ENCODE results near the gene TRIM24. TPM values are rescaled to one million over a fixed set of nuclear protein-coding genes. Genes with fewer than 3 reads are reported as not detected.
A peak's percentile ranks its signal among the peaks of the same experiment; 100 is the strongest.

TRIM24 gene
- total and polyA plus RNA-seq, 2 of the 13 experiments (the other 11 are each of a cell fraction or from before 2014, with no cell fraction given) = 100 to 106 TPM

GRCh38 chr7:138460649-138461607, 869 bp downstream of the TRIM24 start:
- no peak for DNase-seq (ENCODE audit: low spot score)
- H3K9me3 ChIP-seq (ENCODE audit: low read length) = no peaks in the 10 kb centered on the region
- WGBS (ENCODE audit: low lambda C conversion rate) = 1% methylated on average over 28 of the region's 84 CpGs
- peaks cover 65% of the 10 kb centered on the region for H3K79me2 ChIP-seq (ENCODE audit: insufficient read depth, low read length)
- ATAC-seq = peak; percentile 53
- no peak overlapping the region for H2AFZ ChIP-seq (ENCODE audit: low read length)
- intact Hi-C loops (cut with micrococcal nuclease; ENCODE audit: unreplicated experiment) = loop anchor here (1.0 to 10.0 kb wide), 9 partner anchors 61 to 459 kb away; partner anchors contain the start of gene CREB3L2
- no TSS peak for BruUV-seq (replicated peaks)
- H3K9ac ChIP-seq (ENCODE audit: insufficient read depth, low read depth, low read length) = peak overlapping the region; percentile 96
- peak overlapping the region; percentile 97 for H3K27ac ChIP-seq (ENCODE audit: extremely low read length, insufficient read depth, low read length)
- H3K36me3 ChIP-seq (replicated peaks in 1 of 2; ENCODE audit: control insufficient read depth in 1 of 2, insufficient read depth in 2 of 2, low read length in 2 of 2) = peaks cover 0 to 13% of the 10 kb centered on the region in 2 experiments; a peak in 1 of 5 replicates
- H3K4me3 ChIP-seq (replicated peaks in 1 of 3; ENCODE audit: insufficient read depth in 1 of 3, low read depth in 2 of 3, low read length in 3 of 3) = peak overlapping the region; percentile 96 to 100 (median 97)
- H3K4me1 ChIP-seq (ENCODE audit: insufficient read depth, low read length) = peaks cover 44% of the 10 kb centered on the region
- peak overlapping the region; percentile 84 for H3K4me2 ChIP-seq (ENCODE audit: low read depth, low read length)
- CTCF ChIA-PET (ENCODE audit: low intra/inter-chr PET ratio, low total read pairs) = no interaction called here
- H4K20me1 ChIP-seq (ENCODE audit: insufficient read depth, low read length) = peaks cover 34% of the 10 kb centered on the region
- FAIRE-seq = no peak
- in situ Hi-C loops (cut with HindIII; ENCODE audit: extremely low pct_ligation_motif_present, low pct_unique_long_range_greater_than_20kb) = loop anchor here (5.0 to 10.0 kb wide), 2 partner anchors 64 to 296 kb away; no protein-coding TSS in a partner anchor
- peaks cover 0 to 3% of the 10 kb centered on the region in 2 experiments; a peak in 1 of 5 replicates for H3K27me3 ChIP-seq (ENCODE audit: control insufficient read depth in 1 of 2, insufficient read depth in 2 of 2, low read length in 2 of 2)
- POLR2A ChIA-PET = interaction anchor here (0.6 to 2.3 kb wide), 5 partner anchors 107 to 299 kb away, joined by 3 to 5 read pairs (median 3); no protein-coding TSS in a partner anchor
- TF ChIP-seq ETV6 (CRISPR knock-in tag; conservative IDR thresholded peaks at IDR 0.05) (no peak), TAF1 (CRISPR knock-in tag; IDR thresholded peaks at IDR 0.05) (peak; percentile 32), ZFP82 (CRISPR knock-in tag; IDR thresholded peaks at IDR 0.05; ENCODE audit: borderline replicate concordance) (no peak), THAP7 (CRISPR knock-in tag; IDR thresholded peaks at IDR 0.05) (no peak), HMGXB4 (CRISPR knock-in tag; IDR thresholded peaks at IDR 0.05; ENCODE audit: borderline replicate concordance in 1 of 2, low read depth in 1 of 2) (peak in 1 of 2 experiments; percentile 46; a peak in 1 of 4 replicates), NFYB (CRISPR knock-in tag; IDR thresholded peaks at IDR 0.05) (no peak), GZF1 (CRISPR knock-in tag; IDR thresholded peaks at IDR 0.05) (no peak), ZHX1 (CRISPR knock-in tag; IDR thresholded peaks at IDR 0.05; ENCODE audit: low read depth) (no peak), HNF1A (IDR thresholded peaks at IDR 0.05; ENCODE audit: low read depth) (no peak), HNF1A (CRISPR knock-in tag; IDR thresholded peaks at IDR 0.05; ENCODE audit: borderline replicate concordance) (no peak), ZNF430 (CRISPR knock-in tag; IDR thresholded peaks at IDR 0.05) (peak; percentile 21), PHB2 (IDR thresholded peaks at IDR 0.05; ENCODE audit: partially characterized antibody) (no peak)
